AG10803 (cell line): ENCODE results near the gene ZNF563.

Experiments
- DNase-seq: peaks from one replicate; pipeline ENCODE4 v3.0.0; 2010; ENCODE audit warnings: low read depth
- H3K4me3 ChIP-seq: 2 replicates; pipeline ENCODE4 v1.5.1; 2011; ENCODE audit warnings: mild to moderate bottlenecking, low read length, control low read depth
- CTCF ChIP-seq: conservative IDR thresholded peaks from 2 replicates; pipeline ENCODE4 v1.5.1; 2011; ENCODE audit warnings: mild to moderate bottlenecking, low read length, control low read depth, inconsistent platforms

ZNF563 gene

GRCh38 chr19:12353375-12353774, 19.9 kb upstream of the ZNF563 start:
- no peak for TF ChIP-seq CTCF
- H3K4me3 ChIP-seq: no peak overlapping the region
- no peak for DNase-seq

DNA sequence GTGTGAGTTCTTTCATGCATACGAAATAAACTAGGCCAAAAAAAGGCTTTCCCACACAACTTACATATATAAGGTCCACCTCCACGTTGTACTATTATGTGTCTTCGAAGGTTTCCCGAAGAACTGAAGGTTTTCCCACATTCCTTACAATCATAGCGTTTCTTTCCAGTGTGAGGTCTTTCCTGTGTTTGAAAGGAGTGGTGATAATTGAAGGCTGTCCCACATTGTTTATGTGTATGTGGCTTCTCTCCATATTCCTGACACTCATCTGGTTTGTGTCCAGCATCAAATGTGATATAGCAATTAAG, 17.4 kb upstream of the ZNF563 start:
- DNase-seq: no peak
- no peak overlapping the region for H3K4me3 ChIP-seq

DNA sequence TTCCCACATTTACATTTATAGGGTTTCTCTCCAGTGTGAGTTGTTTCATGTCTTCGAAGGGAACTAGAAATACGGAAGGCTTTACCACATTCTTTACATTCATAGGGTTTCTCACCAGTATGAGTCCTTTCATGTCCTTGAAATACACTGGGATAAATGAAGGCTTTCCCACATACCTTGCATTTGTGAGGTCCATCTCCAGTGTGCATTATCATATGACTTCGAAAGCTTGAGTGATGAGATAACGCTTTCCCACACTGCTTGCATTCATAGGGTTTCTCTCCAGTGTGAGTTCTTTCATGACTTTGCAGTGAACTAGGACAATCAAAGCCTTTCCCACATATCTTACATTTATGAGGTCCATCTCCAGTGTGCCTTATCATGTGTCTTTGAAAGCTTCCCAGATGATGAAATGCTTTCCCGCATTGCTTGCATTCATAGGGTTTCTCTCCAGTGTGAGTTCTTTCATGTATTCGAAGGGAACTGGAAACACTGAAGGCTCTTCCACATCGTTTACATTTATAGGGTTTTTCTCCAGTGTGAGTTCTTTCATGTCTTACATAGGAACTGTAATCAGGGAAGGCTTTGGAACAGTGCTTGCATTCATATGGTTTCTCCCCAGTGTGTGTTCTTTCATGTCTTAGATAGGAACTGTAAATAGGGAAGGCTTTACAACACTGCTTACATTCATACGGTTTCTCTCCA, 16.9 kb upstream of the ZNF563 start:
- no peak overlapping the region for H3K4me3 ChIP-seq
- TF ChIP-seq CTCF: no peak

More for the DNA sequence above, 17.4 kb upstream of the ZNF563 start:
- TF ChIP-seq CTCF: no peak

GRCh38 chr19:12346896-12347295, 13.5 kb upstream of the ZNF563 start:
- no peak for DNase-seq
- no peak for TF ChIP-seq CTCF
- no peak overlapping the region for H3K4me3 ChIP-seq

More for the DNA sequence above, 16.9 kb upstream of the ZNF563 start:
- DNase-seq: no peak

DNA sequence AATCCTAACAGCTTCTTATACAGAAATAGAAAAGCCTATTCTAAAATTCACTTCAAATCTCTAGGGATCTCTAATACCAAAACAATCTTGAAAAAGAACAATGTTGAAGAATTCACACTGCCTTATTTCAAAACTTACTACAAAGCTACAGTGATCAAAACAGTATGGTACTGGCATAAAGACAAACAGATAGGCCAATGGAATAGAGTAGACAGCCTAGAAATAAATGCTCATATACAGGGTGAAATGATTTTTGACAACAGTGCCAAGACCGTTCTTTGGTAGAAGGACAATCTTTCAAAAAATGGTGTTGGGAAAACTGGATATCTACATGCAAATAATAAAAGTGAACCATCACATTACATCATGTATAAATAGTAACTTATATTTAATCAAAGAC, 11.8 kb upstream of the ZNF563 start:
- no peak for DNase-seq
- no peak overlapping the region for H3K4me3 ChIP-seq
- TF ChIP-seq CTCF: no peak

GRCh38 chr19:12331211-12331941, 2.1 kb downstream of the ZNF563 start:
- no peak overlapping the region for H3K4me3 ChIP-seq
- TF ChIP-seq CTCF: no peak
- DNase-seq: no peak

DNA sequence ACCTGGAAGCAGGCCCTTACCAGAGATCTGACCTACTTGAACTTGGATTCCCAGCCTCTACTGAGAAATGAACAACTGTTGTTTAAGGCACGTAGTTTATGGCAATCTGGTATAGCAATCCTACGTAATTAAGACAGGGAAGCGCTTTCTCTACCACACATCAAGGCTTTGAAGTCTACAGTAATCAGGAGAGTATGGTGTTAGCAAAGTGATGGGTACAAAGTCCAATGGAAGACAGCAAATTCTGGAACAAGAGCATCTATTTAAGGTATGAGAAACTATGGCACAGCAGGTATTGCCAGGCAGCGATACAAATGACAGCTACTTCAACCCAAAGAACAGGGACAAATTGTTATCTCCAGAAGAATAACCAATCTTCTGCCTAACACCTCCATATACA, 3.1 kb downstream of the ZNF563 start:
- no peak for TF ChIP-seq CTCF
- no peak overlapping the region for H3K4me3 ChIP-seq
- no peak for DNase-seq
